ENCODE measurements around the gene SIRPA. TPM values are rescaled to one million over a fixed set of nuclear protein-coding genes. Genes with fewer than 3 reads are reported as not detected.

Gene SIRPA
- total RNA-seq, 2 donors from 2014 or later = 5.1 to 6.3 TPM

GRCh38 chr20:1846876-1847275, 48.3 kb upstream of the SIRPA start:
- H3K9me3 ChIP-seq (ENCODE audit: control insufficient read depth, low read length) = no peaks in the 10 kb centered on the region
- peaks cover 2% of the 10 kb centered on the region for H3K27me3 Mint-ChIP-seq (ENCODE audit: insufficient read depth)
- no peaks in the 10 kb centered on the region for H3K36me3 ChIP-seq (ENCODE audit: control insufficient read depth, insufficient read depth, low read length)
- H3K27ac Mint-ChIP-seq = no peak overlapping the region
- no peak for TF ChIP-seq CTCF (conservative IDR thresholded peaks at IDR 0.05)
- no peaks in the 10 kb centered on the region for H3K27me3 ChIP-seq (ENCODE audit: control insufficient read depth, insufficient read depth, low read length, poor library complexity, severe bottlenecking)
- no peak overlapping the region for H3K4me3 ChIP-seq (ENCODE audit: low read length)
- H3K9ac ChIP-seq (ENCODE audit: extremely low read depth, low read length, poor library complexity, severe bottlenecking) = no peak overlapping the region
- H3K36me3 Mint-ChIP-seq (ENCODE audit: low read depth) = no peaks in the 10 kb centered on the region
- no peak overlapping the region for H3K27ac ChIP-seq (ENCODE audit: low read depth, low read length)
- DNase-seq = no peak
- H3K4me3 Mint-ChIP-seq = no peak overlapping the region
- H3K4me1 ChIP-seq (ENCODE audit: control insufficient read depth, insufficient read depth, low read length) = no peaks in the 10 kb centered on the region
- no peaks in the 10 kb centered on the region for H3K4me1 Mint-ChIP-seq
- H3K9me3 Mint-ChIP-seq = no peaks in the 10 kb centered on the region
- WGBS, 2 experiments (ENCODE audit: insufficient coverage in 1 of 2, insufficient read length in 1 of 2) = 0% methylated on average over 1 of the region's 1 CpG

GRCh38 chr20:1847780-1848179, 47.4 kb upstream of the SIRPA start:
- WGBS, 2 experiments (ENCODE audit: insufficient coverage in 1 of 2, insufficient read length in 1 of 2) = 97 to 100% methylated on average over 2 of the region's 2 CpGs
- no peak overlapping the region for H3K4me3 Mint-ChIP-seq
- Histone ChIP-seq H3K4me1 (ENCODE audit: control insufficient read depth, insufficient read depth, low read length) (no peaks in the 10 kb centered on the region), H3K36me3 (ENCODE audit: control insufficient read depth, insufficient read depth, low read length) (no peaks in the 10 kb centered on the region), H3K9me3 (ENCODE audit: control insufficient read depth, low read length) (no peaks in the 10 kb centered on the region), H3K4me3 (ENCODE audit: low read length) (no peak overlapping the region), H3K9ac (ENCODE audit: extremely low read depth, low read length, poor library complexity, severe bottlenecking) (no peak overlapping the region), H3K27ac (ENCODE audit: low read depth, low read length) (no peak overlapping the region), H3K27me3 (ENCODE audit: control insufficient read depth, insufficient read depth, low read length, poor library complexity, severe bottlenecking) (no peaks in the 10 kb centered on the region)
- no peak overlapping the region for H3K27ac Mint-ChIP-seq
- TF ChIP-seq CTCF (conservative IDR thresholded peaks at IDR 0.05) = no peak
- H3K27me3 Mint-ChIP-seq (ENCODE audit: insufficient read depth) = peaks cover 2% of the 10 kb centered on the region
- no peaks in the 10 kb centered on the region for H3K9me3 Mint-ChIP-seq
- H3K4me1 Mint-ChIP-seq = no peaks in the 10 kb centered on the region
- no peak for DNase-seq
- no peaks in the 10 kb centered on the region for H3K36me3 Mint-ChIP-seq (ENCODE audit: low read depth)

GRCh38 chr20:1848373-1848772, 46.8 kb upstream of the SIRPA start:
- Mint-ChIP-seq H3K9me3 (no peaks in the 10 kb centered on the region), H3K36me3 (ENCODE audit: low read depth) (no peaks in the 10 kb centered on the region), H3K27ac (no peak overlapping the region), H3K27me3 (ENCODE audit: insufficient read depth) (peaks cover 2% of the 10 kb centered on the region), H3K4me3 (no peak overlapping the region), H3K4me1 (no peaks in the 10 kb centered on the region)
- Histone ChIP-seq H3K36me3 (ENCODE audit: control insufficient read depth, insufficient read depth, low read length) (no peaks in the 10 kb centered on the region), H3K4me1 (ENCODE audit: control insufficient read depth, insufficient read depth, low read length) (no peaks in the 10 kb centered on the region), H3K9me3 (ENCODE audit: control insufficient read depth, low read length) (no peaks in the 10 kb centered on the region), H3K4me3 (ENCODE audit: low read length) (no peak overlapping the region), H3K27ac (ENCODE audit: low read depth, low read length) (no peak overlapping the region), H3K27me3 (ENCODE audit: control insufficient read depth, insufficient read depth, low read length, poor library complexity, severe bottlenecking) (no peaks in the 10 kb centered on the region), H3K9ac (ENCODE audit: extremely low read depth, low read length, poor library complexity, severe bottlenecking) (no peak overlapping the region)
- TF ChIP-seq CTCF (conservative IDR thresholded peaks at IDR 0.05) = no peak
- no peak for DNase-seq

Data from endodermal cell (in vitro differentiated cells).